GDM1 (cell line): ENCODE measurements around the gene NIM1K.
"Not testable (repeated sequence)": the region's sequence is repeated elsewhere in the genome, so short reads cannot be mapped to it uniquely, and the experiment has no call there.

Source experiments
- DNase-seq: peaks from one replicate; lab custom pipeline; 2025; lab: John Stamatoyannopoulos, UW

NIM1K gene

GRCh38 chr5:43230707-43231106, 38.7 kb downstream of the NIM1K start:
- no peak for DNase-seq

- no peak for DNase-seq
Observed at GRCh38 chr5:43231977-43232376, 40.0 kb downstream of the NIM1K start.

DNA sequence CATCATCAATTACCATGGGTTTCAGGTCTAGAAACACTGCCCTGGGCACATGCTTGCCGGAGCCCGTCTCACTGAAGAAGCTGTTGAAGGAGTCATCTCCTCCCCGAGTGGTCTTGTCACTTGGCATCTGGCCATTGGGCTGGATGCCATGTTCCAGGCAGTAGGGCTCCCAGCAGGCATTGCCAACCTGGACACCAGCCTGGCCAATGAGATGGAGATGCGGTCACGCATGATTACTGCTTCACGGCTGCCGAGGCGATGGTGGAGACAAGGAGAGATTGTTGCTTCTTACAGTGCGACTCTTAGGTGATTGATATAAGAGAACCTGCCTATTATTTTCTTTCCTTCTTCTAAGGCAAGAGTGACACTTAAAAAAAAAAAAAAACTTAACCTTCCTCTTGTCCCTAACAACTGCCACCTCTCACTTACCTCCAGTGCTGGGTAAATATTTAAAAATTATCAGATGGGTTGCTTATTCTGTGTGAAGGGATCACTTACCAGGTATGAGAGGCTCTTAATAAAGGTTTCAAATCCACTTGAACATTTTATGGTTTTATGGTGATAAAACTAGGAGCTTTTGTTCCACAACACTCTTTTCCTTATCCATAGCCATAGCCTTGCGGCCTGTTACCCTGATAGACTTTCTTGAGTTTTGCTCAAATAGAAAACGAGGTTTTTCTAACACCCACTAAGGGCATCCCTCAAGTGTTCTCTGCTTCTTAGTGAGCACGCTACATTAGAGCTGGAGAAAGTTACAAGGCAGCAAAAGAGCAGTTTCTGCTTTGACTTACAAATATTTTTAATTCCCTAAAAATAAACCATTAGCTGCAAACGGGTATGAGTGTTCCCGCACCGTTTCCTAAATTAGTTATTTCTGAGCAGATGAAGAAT, 41.2 kb downstream of the NIM1K start:
- DNase-seq, result no peak

- no peak for DNase-seq
Observed at GRCh38 chr5:43233946-43234345, 41.9 kb downstream of the NIM1K start.

DNA sequence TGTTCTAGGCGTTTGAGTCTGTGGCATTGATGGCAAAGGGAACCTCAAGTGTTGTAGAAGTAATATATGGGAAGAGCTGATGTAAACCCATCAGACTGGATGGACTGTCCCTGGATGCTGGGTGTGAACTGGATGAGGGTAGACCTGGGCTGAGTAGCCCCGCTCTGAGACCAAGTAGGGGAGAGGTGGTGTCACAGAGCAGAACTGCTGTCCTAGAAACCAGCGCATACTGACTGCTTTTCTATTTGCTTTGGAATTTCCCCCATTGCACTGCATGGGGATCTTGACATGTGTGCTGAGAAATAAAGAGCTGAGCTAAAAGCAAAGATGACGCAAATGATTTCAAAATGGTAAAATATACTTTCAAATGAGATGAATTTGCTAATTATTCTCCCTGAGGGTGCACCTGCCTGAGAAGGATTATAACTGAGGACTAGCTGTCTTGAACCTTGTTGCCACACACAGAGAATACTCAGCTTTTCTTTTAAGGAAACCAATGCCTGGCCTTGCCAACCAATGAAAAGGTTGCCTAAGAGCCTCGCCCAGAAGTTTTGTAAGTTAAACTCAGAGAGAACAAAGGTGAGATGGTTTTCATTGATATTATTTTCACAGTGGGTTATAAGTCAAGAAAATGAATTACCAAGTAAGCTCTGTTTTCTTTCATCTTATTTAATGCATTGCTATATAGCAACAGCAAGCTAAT, 44.8 kb downstream of the NIM1K start:
- no peak for DNase-seq

DNA sequence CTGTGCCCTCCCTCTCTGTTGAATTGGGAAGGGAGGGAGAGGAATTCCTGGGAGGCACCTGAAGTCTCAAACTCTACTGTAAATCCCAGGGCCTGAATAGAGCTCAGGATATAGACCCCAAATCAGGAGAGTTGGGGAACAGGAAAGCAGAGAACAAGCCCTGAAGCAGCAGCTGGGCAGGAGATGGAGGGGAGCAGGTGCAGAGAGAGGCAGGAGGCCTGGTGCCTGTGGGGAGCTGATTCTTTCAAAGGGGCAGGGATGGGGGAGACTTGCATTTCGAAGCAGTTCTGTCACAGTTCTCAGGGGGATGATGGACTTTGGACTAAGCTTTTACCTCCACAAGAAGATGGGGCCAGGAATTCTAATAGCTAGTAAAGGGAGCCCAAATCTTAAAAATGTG, 50.2 kb downstream of the NIM1K start:
- no peak for DNase-seq

- no peak for DNase-seq
Observed at GRCh38 chr5:43243270-43243669, 51.2 kb downstream of the NIM1K start.

DNA sequence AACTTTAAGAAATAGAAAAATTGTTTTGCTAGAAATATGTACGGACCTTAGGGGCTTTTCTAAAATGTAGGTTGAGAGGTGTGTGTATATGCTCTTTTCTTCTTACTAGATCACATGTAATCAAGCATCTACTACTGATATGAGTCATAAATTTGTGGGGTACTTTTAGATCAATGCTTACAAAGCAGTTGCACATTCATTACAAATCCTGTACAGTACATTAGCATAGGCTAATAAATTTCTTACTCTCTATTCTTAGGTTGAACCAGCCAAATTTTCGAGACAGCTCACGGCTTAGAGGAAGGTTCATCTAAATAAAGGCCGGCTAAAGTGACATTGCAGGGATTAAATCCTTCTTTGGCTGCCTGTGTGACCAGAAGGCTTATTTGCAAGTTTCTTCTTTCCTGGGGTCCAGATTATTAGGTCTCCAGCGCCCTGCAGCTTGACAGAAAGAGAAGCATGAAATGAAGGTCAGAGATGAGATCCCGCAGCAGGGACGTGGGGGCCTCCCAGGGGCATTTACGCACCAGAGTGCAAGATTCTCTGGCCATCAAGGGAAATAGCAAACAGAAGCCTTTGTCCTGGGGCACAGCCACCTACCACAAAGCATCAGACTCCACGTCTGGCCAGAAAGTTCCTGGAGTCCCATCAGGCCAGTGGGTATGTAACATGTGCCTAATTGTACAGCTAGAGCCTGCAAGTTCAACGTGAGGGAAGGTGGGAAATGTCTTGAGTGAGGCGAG, 53.0 kb downstream of the NIM1K start:
- DNase-seq, result no peak

- no peak for DNase-seq
Observed at GRCh38 chr5:43245724-43246385, 53.8 kb downstream of the NIM1K start.

DNA sequence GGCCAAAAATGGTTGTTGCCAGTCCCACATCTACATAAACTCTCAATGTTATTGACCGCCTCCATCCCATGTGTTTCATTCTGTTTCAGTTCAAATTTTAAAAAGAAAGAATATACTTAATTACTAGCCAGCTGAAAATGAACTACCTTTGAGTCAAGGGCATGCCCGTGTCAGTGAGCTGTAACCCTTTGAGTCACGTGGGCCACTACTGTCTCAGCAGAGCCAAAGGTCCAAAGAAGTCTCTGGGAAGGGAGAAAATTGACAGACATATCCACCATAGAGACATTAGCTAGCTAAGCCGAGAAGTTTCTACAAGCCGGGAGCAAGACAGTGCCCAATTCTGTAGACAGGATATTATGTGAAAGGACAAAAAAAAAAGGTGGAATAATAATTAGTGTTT, 59.7 kb downstream of the NIM1K start:
- DNase-seq, result no peak

- DNase-seq, result no peak
Observed at GRCh38 chr5:43255704-43256103, 63.7 kb downstream of the NIM1K start.

DNA sequence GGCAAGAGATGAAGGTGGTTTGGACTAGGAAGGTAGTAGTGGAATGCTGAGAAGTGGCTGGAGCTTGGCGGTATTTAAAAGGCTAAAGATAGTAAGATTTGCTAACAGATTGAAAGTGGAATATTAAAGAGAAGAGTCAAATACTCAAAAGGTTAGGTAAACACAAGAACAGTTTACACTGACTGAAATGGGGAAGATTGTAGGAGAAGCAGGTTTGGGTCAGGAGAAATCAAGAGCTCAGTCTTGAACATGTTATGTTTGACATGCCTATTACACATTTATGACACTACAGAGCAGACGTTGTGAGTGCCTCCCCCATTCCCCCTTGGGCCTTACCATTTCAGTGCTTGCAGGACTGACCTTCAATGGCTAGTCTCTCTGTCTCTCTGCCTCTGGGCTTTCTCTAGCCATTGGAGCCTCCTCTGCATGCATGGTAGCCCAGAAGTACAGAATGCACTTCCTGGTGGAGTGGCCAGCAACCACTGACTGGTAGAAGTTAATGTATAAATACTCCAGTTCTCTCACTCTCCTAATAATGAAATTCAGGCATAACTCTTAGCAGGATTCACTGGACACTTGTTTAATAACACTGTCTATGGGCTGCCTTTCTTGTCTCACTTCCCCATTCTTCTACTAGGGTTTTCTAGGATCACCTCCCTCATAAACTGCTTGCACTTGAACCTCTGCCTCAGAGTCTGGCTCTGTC, 64.4 kb downstream of the NIM1K start:
- no peak for DNase-seq

DNA sequence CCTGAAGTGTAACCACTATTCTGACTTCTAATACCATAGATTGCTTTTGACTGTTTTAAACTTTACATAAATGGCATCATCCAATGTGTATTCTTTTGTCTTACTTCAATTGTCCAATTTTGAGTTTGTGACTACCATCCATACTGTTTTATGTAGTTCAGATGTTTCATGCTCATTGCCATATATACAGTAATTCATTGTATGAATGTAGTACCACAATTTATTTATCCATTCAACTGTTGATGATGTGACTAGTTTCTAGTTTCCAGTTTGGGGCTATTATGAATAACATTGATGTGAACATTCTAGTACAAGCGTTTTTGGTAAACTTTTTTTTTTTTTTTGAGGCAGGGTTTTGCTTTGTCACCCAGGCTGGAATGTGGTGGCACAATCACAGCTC, 66.1 kb downstream of the NIM1K start:
- DNase-seq, result no peak

DNA sequence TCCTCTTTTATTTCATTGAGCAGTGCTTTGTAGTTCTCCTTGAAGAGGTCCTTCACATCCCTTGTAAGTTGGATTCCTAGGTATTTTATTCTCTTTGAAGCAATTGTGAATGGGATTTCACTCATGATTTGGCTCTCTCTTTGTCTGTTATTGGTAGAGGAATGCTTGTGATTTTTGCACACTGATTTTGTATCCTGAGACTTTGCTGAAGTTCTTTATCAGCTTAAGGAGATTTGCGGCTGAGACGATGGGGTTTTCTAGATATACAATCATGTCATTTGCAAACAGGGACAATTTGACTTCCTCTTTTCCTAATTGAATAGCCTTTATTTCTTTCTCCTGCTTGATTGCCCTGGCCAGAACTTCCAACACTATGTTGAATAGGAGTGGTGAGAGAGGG, 70.2 kb downstream of the NIM1K start:
- not testable (repeated sequence) for DNase-seq

- no peak for DNase-seq
Observed at GRCh38 chr5:43268188-43268820, 76.3 kb downstream of the NIM1K start.

DNA sequence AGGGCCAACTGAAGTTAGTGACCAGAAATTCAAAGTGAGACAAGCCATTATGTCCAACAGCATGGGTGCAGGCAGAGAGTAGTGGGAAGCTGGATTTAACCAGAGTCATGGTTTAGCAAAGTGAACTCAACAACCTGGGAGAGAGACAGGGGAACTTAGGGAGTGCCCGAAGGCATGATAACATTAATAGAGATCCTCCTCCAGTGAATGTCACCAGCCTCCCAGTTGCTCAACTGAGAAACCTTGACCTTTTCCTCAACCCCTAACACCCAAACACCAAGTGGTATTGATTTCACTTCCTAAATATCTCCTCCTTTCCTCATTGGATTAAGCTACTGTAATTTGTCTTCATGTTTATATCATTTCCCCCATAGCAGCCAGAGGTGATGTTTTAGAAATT, 78.6 kb downstream of the NIM1K start:
- no peak for DNase-seq

GRCh38 chr5:43273552-43273951, 81.5 kb downstream of the NIM1K start:
- no peak for DNase-seq

DNA sequence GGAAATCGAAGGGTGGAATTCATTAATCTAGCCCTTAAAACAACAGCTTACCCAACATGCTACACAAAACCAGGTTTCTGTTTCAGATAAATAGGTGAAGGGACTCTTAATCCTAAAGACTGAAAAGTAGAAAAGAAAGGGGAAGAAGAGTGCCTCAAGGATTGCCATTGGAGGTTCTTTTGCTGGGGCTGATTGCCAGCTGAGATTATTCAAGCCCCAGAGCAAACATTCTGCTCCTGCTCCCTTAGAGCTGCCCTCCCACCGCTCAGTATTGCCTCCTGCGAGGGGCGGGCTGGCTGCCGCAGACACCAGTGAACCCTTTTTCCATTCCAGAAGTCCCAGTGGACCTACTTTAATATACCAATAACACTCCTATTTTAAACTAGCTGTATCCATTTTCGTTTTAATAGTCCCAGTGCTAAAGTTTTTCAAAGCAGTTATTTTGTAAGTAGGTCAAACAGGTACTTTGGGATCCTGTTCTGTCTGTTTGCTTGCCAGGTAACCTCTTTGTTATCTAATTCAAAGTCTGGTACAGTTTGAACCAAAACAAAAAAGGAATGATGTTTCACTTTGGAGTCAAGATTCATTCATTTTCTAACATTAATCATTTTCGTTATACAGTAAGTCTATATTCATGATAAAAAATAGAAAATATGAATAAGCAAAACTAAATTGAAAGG, 82.5 kb downstream of the NIM1K start:
- DNase-seq, result no peak

DNA sequence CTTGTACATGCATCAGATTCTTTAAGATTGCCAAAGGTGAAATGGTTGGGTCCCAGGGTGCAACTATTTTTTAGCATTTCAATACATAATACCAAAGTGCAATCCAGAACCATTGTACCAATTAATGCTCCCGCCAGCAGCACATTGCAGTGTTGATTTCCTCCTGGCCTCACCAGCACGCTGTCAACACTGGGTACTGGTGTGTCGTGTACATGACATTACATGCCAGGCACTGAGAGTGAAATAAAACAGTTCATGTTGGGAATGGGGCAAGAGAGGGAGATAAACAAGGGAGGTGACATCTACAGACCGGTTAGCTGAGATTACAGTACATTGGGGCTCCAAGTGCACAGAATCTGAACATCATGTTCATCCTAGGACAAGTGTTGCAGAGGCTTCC, 83.4 kb downstream of the NIM1K start:
- DNase-seq, result no peak

DNA sequence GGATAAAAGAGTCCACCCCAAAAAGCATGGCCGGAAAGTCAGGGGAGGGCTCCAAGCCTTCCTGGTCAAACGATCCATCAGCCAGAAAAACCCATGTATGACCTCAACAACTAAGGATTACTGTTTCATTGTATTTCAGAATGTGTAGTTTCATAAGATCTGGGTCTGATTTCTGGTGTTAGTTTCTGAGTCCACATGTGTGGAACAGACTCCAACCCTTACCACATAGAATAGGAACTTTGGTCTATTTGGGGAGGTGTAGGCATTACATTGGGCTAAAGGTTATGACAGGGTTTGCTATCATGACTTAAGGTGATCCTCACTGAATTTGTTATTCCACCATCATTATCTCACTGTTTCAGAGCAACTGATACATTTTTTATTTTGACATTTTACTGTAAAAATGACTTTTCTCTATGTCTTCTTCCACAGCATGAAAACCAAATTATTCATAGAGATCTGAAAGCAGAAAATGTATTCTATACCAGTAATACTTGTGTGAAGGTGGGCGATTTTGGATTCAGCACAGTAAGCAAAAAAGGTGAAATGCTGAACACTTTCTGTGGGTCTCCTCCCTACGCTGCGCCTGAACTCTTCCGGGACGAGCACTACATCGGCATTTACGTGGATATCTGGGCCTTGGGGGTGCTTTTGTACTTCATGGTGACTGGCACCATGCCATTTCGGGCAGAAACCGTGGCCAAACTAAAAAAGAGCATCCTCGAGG, 87.7 kb downstream of the NIM1K start:
- DNase-seq, result no peak
